CD4-positive, alpha-beta T cell treated with Interleukin-17A for 4 hours (primary cell): ENCODE data around the gene MOSMO.
"Not testable (repeated sequence)": the region's sequence is repeated elsewhere in the genome, so short reads cannot be mapped to it uniquely, and the experiment has no call there.

Experiments
- DNase-seq: peaks from one replicate; pipeline ENCODE4 v3.0.0-alpha.2; 2020; ENCODE audit warnings: mixed read lengths

Gene MOSMO

GRCh38 chr16:22007509-22008214 is at the start of gene MOSMO:
MOSMO (plus strand) TSS chr16:22008111; CDS start chr16:22008302, 191 bp downstream.
- peak; percentile 78 for DNase-seq

- DNase-seq: no peak
Observed at GRCh38 chr16:21959050-21959449, 48.9 kb upstream of the MOSMO start.

GRCh38 chr16:21962475-21962874 is 45.4 kb upstream of the MOSMO start:
- DNase-seq: no peak

GRCh38 chr16:21963887-21964286 is 44.0 kb upstream of the MOSMO start:
- no peak for DNase-seq

- no peak for DNase-seq
Observed at GRCh38 chr16:21964353-21964752, 43.6 kb upstream of the MOSMO start.

GRCh38 chr16:21971856-21972255 is 36.1 kb upstream of the MOSMO start:
- DNase-seq: no peak

GRCh38 chr16:21973945-21974344 is 34.0 kb upstream of the MOSMO start:
- no peak for DNase-seq

GRCh38 chr16:21980032-21980431 is 27.9 kb upstream of the MOSMO start:
- no peak for DNase-seq

GRCh38 chr16:21982108-21982507 is 25.8 kb upstream of the MOSMO start:
- no peak for DNase-seq

- DNase-seq: no peak
Observed at GRCh38 chr16:21984062-21984461, 23.8 kb upstream of the MOSMO start.

GRCh38 chr16:21985524-21985923 is 22.4 kb upstream of the MOSMO start:
- no peak for DNase-seq

- no peak for DNase-seq
Observed at GRCh38 chr16:21986692-21987246, 21.1 kb upstream of the MOSMO start.

- no peak for DNase-seq
Observed at GRCh38 chr16:21987498-21987897, 20.4 kb upstream of the MOSMO start.

- DNase-seq: no peak
Observed at GRCh38 chr16:21989133-21989532, 18.8 kb upstream of the MOSMO start.

GRCh38 chr16:21989751-21990150 is 18.2 kb upstream of the MOSMO start:
- no peak for DNase-seq

- DNase-seq: no peak
Observed at GRCh38 chr16:21990381-21990944, 17.4 kb upstream of the MOSMO start.

- DNase-seq: no peak
Observed at GRCh38 chr16:21991621-21992020, 16.3 kb upstream of the MOSMO start.

GRCh38 chr16:21994856-21995465 is 12.9 kb upstream of the MOSMO start:
- DNase-seq: no peak

- no peak for DNase-seq
Observed at GRCh38 chr16:21996923-21997696, 10.8 kb upstream of the MOSMO start.

GRCh38 chr16:21997697-21998480 is 10.0 kb upstream of the MOSMO start:
- DNase-seq: no peak

- DNase-seq: no peak
Observed at GRCh38 chr16:22001591-22001990, 6.3 kb upstream of the MOSMO start.

- DNase-seq: not testable (repeated sequence)
Observed at GRCh38 chr16:22002047-22002446, 5.9 kb upstream of the MOSMO start.
